GM18907 (cell line): Measurements from ENCODE around the gene ARHGAP32.
"Not testable (repeated sequence)": the region's sequence is repeated elsewhere in the genome, so short reads cannot be mapped to it uniquely, and the experiment has no call there.

Source experiments
- ATAC-seq: cut with Tn5 transposase; IDR thresholded peaks from one replicate; pipeline ENCODE4 v1.9.1; 2021; ENCODE audit warnings: mild to moderate bottlenecking, moderate library complexity; ENCODE audit not compliant: unreplicated experiment

ARHGAP32 gene

DNA sequence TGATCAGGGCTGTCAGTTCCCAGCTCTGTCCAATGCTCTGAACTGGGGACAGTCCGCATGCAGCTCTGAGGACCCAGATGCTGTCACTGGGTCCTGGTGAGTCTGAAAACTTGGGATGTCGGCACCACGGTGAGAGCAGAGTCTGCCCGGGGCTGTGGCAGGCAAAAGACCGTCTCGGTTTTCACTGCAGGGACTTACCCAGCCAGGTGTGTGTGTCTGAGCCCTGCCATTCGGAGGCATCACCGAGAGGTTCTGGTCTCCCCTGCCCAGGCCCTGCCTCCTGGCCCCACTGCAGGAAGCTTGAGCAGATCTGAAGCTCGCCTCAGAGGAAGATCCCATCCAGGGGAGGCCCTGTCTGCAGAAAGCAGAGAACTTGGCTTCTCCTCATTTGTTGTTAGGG is 254.6 kb downstream of the ARHGAP32 start:
- no peak for ATAC-seq

DNA sequence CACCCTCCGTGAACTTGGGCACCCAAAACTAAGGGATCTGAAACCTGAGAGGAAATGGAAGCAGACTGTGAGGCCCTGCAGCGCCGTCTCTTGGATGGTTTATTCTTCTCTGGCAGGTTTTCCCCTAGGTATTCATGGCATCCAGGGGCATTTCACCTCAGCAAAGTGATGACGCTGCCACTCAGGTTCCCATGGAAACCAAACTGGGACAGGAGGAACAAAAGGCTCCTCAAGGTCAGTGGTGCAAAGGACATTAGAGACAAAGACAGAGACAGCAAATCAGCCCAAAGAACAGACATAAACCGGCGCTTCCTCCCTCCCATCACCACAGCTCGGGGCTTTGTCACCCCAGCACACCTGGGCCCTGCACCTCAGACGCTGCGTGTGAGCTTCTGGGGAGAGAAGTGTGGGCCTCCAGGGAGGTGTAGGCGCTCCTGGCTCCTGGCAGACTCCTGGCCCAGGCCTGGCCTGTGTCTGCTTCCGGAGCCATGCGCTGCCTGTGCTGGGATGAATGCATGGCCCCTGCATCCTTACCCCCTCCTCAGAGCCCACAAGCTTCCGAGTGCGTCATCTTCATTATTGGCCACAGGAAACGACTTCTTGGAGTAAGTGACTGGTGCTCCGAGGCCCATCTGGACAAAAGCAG is 255.4 kb downstream of the ARHGAP32 start:
- ATAC-seq = no peak

DNA sequence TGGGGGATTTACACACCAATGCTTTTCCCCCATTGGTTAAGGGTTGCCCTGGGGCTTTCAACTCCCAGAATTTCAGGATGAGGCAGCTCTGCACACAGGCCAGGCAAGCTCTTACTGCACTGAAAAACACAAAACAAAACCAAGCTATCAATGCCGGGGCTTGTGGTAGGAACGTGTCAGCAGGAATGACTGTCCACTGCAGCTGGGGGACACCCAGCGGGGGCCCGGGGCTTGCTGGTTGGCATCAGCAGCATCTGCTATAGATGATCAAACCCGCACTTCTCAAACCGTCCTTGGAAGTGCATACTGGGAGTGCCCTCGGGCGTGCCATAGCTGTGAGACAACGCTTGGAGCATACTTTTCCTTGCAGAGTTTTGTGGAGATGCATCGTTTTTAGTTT is 257.2 kb downstream of the ARHGAP32 start:
- ATAC-seq = no peak

DNA sequence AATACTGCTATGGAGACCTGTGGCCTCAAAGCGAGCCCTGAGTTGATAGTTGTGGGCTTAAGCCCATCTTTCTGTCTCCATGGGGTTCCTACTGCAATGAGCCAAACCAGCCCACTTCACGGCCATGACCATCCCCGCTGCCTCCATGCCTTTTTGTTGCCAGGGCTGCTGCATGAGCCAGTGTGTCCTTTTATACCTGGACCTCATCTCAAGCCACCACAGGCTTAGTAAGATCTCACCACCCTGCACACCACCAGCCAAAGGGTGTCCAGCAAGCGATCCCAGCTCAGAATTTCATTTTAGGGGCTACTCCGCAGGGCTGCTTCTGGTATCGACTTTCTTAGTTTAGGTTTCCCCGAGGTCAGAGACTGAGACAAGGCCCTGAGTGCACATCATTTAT is 257.8 kb downstream of the ARHGAP32 start:
- no peak for ATAC-seq

DNA sequence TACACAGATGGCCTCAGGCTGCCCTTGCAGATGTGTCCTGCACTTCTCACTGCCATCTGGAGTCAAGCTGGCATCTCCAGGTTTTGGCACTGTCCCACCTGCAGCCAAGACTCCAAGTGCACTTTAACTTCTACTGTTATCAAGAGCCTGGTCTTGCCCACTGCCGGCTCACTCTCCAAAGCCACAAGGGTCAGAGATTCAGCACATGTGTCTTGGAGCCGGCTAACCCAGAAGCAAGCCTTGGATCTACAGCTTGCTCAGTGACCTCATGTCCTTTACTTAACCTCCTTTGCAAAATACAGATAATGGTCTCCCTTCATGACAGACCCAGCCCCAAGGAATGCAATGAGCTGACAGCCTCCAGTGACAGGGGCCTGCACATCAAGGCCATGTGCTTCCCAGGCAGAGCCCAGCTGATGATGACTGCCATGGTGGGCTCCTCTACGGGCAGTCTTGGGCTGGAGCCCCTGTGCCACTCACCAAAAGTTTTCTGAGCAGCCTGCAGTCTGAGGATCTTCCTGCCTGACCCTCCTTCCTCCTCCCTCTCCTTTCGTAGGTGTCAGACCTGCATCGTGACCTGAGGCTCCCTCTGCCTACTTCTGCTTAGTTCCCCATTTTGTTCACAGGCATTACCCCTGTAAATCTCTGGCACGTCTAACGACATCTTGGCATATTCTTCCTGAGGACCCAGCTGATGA is 258.5 kb downstream of the ARHGAP32 start:
- ATAC-seq = no peak

DNA sequence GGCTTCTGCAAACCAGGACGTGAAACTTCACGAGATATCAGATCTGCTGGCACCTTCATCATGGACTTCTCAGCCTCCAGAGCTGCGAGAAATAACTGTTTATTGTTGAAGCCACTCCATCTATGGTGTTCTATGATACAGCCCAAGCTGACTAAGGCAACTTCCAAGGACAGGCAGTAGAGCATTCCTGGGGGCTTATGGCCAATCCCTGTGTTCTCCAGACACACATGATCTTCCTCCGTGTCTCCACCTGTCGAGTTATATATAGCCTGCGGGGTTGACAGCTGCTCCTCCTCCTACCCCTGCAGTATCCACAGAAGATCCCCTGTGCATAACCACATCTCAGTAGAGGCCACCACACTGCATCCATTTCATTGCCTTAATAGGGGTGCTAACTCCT is 260.5 kb downstream of the ARHGAP32 start:
- no peak for ATAC-seq

DNA sequence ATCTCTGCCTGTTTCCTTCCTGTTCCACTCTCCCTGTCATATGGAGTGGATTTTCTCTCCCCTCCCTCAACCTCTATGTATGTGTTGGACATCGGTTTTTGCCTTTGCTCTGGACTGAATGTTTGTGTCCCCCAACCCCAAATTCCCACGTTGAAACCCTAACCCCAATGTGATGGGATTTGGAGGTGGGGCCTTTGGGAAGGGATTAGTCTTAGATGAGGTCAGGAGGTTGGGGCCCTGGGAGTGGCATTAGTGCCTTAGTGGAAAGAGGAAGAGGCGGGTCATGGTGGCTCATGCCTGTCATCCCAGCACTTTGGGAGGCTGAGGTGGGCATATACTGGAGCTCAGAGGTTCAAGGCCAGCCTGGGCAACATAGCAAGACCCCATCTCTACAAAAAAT is 261.1 kb downstream of the ARHGAP32 start:
- no peak for ATAC-seq

DNA sequence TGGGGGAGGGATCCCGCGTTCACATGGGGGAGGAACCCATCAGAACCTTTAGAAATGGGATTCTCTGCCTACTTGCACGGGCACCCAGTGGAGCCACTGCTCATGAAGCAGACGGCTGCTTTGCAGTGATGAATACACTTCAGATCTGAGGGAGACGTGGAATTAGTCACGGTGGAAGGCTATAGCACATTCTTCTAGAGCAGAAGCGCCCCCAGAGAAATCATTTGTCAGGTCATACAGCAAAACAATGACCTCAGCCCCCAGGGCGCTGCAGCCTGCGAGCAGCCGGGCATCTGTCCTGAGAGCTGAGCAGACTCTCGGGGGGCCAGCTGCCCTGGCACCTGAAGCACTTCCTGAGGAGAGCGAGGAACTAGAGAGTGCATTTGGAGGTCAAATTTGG is 262.1 kb downstream of the ARHGAP32 start:
- ATAC-seq = no peak

DNA sequence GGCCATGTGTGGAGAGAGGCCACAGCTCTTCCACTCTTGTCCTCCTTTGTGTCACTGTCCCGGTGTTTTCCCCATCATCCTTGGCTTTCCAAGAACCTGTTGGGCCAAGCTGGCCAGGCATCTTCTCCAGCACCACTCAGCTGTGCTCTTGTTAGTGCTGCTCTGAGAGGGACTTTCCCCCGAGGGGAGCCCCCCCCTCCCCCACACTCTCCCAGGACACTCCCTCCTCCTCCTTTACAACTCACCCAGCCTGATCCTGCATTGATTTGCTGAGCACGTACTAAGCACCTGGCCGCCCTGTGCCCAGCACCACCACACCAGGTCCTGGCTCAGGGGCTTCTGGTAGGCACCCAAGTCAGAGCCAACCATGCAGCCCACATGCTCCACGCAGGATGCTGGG is 262.7 kb downstream of the ARHGAP32 start:
- ATAC-seq = no peak

DNA sequence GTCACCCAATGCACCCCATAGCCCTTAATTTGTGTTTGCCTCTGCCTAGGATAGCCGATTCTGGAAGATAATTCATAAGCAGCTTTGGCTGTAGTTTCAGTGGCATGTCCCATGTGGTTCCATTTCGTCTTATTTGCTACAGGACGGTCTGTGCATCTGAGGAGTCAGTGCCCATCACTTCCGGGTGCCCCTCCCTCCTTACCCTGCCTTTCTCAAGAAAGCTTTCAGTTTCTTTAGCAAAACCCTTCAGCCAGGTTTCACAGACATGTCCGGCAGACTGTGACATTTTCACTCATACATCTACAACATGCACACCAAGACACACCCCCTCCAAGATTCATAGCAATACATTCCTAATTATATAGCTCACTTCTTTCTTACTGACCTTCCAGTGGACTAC is 263.7 kb downstream of the ARHGAP32 start:
- ATAC-seq = peak; percentile 97

DNA sequence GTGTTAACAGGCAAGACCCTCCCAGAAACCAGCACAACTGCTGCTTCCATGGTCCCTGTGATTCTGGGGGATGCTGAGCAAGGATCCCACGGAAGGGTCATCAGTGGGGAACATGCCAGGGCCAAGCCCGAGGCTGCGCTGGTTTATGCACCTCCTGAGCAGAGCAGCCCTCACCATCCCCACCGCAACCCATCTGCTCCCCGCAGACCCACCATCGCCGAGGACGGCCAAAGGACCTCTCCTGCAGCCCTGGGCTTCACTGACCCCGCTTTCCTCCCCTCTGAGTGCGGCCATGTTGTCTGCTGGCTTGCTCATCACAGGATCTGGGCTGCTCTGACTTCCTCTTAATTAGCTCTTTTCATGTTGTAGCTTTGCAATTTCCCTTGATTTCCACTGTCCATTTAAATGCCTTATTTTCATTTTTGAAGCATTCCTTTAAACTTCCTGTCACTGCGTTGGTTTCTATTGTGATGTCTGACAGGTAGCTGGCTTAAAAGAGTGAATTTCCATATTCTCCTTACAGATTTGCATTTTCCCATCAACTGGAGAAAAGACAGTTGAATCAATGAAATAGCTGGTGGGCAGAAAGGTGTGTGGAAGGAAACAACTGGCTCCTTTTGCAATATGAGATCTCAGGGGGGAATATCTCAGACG is 264.3 kb downstream of the ARHGAP32 start:
- no peak for ATAC-seq

DNA sequence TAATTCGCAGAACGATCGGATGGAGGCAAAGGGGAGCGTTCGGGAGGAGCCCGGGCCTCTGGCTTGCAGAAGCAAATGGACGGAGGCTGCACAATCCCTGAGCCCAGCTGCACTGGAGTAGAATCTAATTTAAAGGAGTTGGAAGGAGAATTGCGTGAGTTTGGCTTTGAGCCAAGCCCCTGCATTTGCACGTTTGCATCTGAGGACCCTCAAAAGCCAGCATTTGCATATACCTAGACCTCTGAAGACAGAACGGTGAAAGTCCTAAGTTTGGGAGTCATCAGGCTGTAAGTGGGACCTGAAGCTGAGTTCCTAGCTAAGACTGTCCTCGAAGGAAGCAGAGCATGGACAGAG is 265.0 kb downstream of the ARHGAP32 start:
- no peak for ATAC-seq

DNA sequence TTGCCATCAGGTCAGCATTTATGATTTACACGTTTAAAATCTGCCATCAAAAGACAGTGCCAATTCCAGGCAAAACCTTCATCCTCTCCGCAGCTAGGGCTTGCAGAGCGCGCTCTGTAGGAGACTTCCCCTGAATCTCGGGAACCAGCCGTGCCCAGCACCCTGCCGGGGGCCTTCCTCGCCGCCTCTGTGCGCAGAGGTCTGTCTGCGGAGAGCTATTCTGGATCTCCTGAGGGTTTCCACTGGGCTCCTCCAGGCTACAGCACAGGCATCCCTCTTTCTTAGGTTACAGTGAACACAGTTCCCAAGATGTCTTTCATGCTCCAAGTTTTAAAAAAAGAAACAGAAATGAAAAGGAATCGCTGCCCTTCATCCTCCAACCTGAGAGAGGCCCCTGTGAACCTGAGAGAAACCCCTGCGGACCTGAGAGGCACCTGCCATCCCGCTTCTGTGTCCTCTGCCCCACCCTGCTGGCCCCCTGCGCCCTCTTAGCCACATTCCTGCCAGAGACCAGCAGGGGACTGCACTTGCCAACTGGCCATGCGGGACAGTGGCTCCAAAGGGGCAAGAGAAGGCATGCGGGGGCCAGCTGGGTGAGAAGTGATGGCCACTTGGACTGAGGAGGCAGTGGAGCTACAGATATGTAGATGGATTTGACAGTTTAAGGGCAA is 265.6 kb downstream of the ARHGAP32 start:
- no peak for ATAC-seq

DNA sequence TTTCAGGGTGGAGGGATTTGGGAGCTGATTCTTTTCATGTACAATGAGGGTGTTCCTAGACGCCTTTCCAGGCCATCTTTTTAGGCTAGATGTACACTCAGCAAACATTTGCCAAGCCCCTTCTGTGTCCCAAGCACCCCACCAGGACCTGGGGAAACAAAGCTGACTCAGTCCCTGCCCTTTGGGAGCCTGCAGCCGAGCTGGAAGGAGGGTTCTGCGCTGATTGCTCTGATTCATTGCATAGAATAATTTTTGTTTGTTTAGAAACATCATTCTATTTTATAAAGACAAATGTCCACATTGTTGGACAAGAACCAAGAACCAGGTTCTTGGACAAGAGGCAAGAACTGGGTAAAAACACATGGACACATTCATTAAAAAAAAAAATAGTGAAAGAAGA is 266.1 kb downstream of the ARHGAP32 start:
- no peak for ATAC-seq

DNA sequence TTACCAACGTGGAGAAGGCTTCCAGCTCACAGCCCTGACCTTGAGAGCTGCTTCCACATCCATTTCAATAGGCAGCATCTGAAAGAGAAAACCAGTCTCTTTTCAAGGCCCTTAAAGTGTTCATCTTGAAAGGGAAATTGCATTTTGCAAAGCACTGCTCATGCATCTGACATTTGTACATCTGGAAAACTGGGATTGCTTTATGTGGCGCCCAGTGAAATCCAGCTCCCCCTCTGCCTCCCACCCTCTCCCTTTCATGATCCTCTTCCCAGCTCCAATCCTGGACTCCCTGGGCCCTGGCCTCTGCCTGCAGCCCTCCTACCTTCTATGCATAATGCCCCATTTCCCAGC is 266.9 kb downstream of the ARHGAP32 start:
- no peak for ATAC-seq

DNA sequence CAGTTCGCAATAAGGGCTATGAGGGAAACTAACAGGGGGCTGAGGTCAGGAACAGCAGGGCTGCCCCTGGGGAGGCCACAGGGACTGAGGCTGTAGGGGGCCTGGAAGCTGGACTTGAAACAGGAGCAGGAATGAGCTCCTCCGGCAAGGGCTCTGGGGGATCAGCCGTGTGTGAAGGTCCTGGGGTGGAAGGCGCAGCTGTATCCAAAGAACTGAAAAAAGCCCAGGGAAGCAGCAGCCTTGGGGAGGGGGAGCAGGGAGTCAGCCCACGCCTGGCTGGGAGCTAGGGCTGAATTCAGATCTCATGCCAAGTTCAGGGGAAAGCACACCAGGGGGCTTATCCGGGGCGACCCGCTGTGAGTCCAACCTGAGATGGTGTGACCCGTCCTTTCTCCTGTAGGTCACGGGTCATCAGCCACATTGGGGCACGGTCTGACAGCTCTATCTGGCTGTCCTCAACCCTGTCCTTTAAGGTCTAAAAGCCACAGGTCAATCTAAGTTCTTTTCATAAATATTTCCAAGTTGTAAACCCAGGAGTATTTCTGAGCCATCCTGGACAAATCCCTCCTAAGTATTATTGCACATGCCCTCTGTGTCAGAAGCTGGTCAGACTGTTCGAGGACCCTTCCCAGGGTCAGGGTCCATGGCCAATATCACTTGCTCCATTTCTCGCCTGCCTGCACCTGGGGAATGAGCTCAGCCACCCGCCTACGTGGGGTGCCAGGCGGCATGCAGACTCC is 267.4 kb downstream of the ARHGAP32 start:
- no peak for ATAC-seq

DNA sequence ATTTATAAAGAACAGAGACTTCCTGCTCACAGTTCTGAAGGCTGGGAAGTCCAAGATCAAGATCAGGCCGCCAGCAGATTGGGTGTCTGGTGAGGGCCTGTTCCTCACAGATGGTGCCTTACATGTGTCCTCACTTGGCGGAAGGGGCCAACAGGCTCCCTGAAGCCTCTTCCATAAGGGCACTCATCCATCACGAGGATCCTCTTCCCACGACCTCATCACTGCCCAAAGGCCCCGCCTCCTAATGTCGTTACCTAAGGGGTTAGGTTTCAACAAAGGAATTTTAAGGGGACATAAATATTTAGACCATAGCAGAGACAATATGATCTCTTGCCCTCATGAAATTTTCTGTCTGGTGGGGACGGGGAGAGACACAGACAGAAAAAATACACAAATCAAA is 268.0 kb downstream of the ARHGAP32 start:
- no peak for ATAC-seq

DNA sequence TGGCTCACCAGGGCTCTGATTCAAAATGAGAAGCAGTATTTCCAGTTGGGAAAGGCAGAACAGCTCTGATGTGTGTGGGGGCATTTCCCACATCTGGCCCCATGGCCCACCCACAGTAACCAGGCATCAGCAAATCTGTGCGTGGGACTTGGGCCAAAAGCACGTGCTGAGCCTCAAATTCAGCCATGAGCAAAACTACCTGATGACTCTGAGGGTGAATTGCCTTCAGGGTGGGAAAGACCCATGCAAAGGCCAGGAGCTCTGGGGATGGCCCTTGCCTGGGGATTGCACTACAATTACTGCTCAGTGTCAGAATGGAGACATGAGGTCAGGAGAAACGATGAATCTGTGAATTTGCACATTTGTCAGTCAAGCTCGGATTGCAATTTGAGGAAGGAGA is 270.3 kb downstream of the ARHGAP32 start:
- ATAC-seq = no peak

DNA sequence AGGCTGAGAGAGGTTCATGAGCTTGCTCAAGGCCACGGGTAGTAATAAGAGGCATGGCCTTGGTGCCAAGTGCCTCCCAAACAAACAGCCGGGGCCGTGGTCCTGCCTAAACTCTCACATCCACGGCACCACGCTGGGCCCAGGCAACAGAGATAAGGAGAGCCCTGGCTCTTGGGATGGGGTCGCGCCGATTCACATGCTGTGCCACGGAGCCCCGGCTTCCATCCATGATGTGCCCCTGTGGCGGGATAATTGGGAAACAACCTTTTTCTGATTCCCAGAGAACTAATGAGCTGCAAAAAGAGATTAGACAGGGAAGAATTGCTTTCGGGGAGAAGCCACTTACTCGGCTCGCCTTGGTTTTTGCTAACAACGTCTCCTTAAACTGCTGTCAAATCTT is 271.5 kb downstream of the ARHGAP32 start:
- ATAC-seq = no peak

DNA sequence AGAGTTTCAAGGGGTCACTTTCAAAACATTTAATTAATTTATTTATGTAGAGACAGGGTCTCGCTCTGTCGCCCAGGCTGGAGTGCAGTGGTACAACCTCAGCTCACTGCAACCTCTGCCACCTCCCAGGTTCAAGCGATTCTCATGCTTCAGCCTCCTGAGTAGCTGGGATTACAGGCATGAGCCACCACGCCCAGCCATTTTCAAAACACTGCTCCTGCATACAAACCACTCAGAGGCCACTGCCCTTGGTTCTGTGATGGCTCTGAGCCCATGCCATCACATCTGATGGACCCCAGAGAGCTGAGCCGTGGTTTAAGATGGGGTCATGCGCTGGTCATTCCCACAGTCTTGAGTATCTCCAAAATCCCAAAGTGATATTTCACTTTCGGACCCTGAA is 272.5 kb downstream of the ARHGAP32 start:
- ATAC-seq = not testable (repeated sequence)

DNA sequence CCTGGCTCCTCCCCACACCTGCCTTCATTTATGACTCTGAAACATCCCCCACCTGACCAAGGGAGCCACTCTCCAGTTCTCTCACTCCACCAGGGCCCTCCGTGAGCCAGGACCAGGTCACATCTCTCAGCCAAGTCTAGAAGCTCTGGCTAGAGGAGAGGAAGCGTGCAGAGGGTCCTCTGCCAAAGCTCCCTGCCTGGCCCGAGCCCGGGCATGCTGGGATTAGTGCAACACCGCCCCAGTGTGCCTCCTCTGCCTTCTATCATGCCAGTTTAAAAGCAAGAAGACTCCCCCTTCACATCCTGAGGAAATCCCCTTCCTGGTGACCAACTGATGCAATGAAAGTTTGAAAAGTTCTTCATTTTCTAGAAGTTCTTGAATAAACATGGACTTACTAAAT is 272.9 kb downstream of the ARHGAP32 start:
- no peak for ATAC-seq
